ENCODE measurements around the gene PDZD2.
"Not testable (repeated sequence)": the region's sequence is repeated elsewhere in the genome, so short reads cannot be mapped to it uniquely, and the experiment has no call there.

Gene PDZD2

GRCh38 chr5:32023816-32024215, 384.9 kb downstream of the PDZD2 start:
- FAIRE-seq: peak; percentile 44
- no peak for DNase-seq (ENCODE audit: insufficient read length, low spot score)

- DNase-seq (ENCODE audit: insufficient read length, low spot score) (no peak), FAIRE-seq (no peak)
Observed at GRCh38 chr5:32024751-32025150, 385.8 kb downstream of the PDZD2 start.

- DNase-seq (ENCODE audit: insufficient read length, low spot score) (no peak), FAIRE-seq (peak; percentile 9)
Observed at GRCh38 chr5:32027093-32027716, 388.3 kb downstream of the PDZD2 start.

GRCh38 chr5:32027717-32028458, 389.0 kb downstream of the PDZD2 start:
- FAIRE-seq: peak; percentile 87

GRCh38 chr5:32029261-32029660, 390.3 kb downstream of the PDZD2 start:
- DNase-seq (ENCODE audit: insufficient read length, low spot score): no peak
- no peak for FAIRE-seq

More at GRCh38 chr5:32027717-32028458, 389.0 kb downstream of the PDZD2 start:
- peak; percentile 92 for DNase-seq (ENCODE audit: insufficient read length, low spot score)

- FAIRE-seq (no peak), DNase-seq (ENCODE audit: insufficient read length, low spot score) (no peak)
Observed at GRCh38 chr5:32029781-32030180, 390.9 kb downstream of the PDZD2 start.

GRCh38 chr5:32030222-32030621, 391.3 kb downstream of the PDZD2 start:
- DNase-seq (ENCODE audit: insufficient read length, low spot score): no peak
- FAIRE-seq: no peak

GRCh38 chr5:32030686-32031085, 391.8 kb downstream of the PDZD2 start:
- DNase-seq (ENCODE audit: insufficient read length, low spot score): no peak
- no peak for FAIRE-seq

- FAIRE-seq (no peak), DNase-seq (ENCODE audit: insufficient read length, low spot score) (no peak)
Observed at GRCh38 chr5:32031089-32031488, 392.2 kb downstream of the PDZD2 start.

- no peak for FAIRE-seq
- DNase-seq (ENCODE audit: insufficient read length, low spot score): no peak
Observed at GRCh38 chr5:32038523-32038922, 399.6 kb downstream of the PDZD2 start.

GRCh38 chr5:32039133-32039532, 400.2 kb downstream of the PDZD2 start:
- not testable (repeated sequence) for DNase-seq (ENCODE audit: insufficient read length, low spot score); FAIRE-seq

GRCh38 chr5:32039601-32040000, 400.7 kb downstream of the PDZD2 start:
- not testable (repeated sequence) for FAIRE-seq; DNase-seq (ENCODE audit: insufficient read length, low spot score)

- FAIRE-seq: not testable (repeated sequence)
Observed at GRCh38 chr5:32040181-32040695, 401.3 kb downstream of the PDZD2 start.

GRCh38 chr5:32042551-32042961, 403.6 kb downstream of the PDZD2 start:
- no peak for DNase-seq (ENCODE audit: insufficient read length, low spot score)
- no peak for FAIRE-seq

More at GRCh38 chr5:32040181-32040695, 401.3 kb downstream of the PDZD2 start:
- not testable (repeated sequence) for DNase-seq (ENCODE audit: insufficient read length, low spot score)

- DNase-seq (ENCODE audit: insufficient read length, low spot score): no peak
- FAIRE-seq: peak; percentile 69
Observed at GRCh38 chr5:32043105-32043504, 404.2 kb downstream of the PDZD2 start.

- DNase-seq (ENCODE audit: insufficient read length, low spot score): no peak
- FAIRE-seq: peak; percentile 72
Observed at GRCh38 chr5:32044434-32044833, 405.5 kb downstream of the PDZD2 start.

- DNase-seq (ENCODE audit: insufficient read length, low spot score) (peak; percentile 97), FAIRE-seq (peak; percentile 57)
Observed at GRCh38 chr5:32044939-32045338, 406.0 kb downstream of the PDZD2 start.

GRCh38 chr5:32047056-32047455, 408.1 kb downstream of the PDZD2 start:
- DNase-seq (ENCODE audit: insufficient read length, low spot score) (no peak), FAIRE-seq (no peak)

- FAIRE-seq (no peak), DNase-seq (ENCODE audit: insufficient read length, low spot score) (no peak)
Observed at GRCh38 chr5:32051796-32052195, 412.9 kb downstream of the PDZD2 start.

- DNase-seq (ENCODE audit: insufficient read length, low spot score) (no peak), FAIRE-seq (no peak)
Observed at GRCh38 chr5:32055891-32056866, 417.2 kb downstream of the PDZD2 start.
